Chondrocyte (in vitro differentiated cells): Measurements from ENCODE around the gene MOB3C. TPM values are rescaled to one million over a fixed set of nuclear protein-coding genes. Genes with fewer than 3 reads are reported as not detected.

Source experiments
- DNase-seq: peaks from one replicate; pipeline ENCODE4 v3.0.0; 2021; ENCODE audit warnings: mixed read lengths, low spot score
- H3K27ac Mint-ChIP-seq: one replicate; pipeline ENCODE4 v1.8.0; 2021; ENCODE audit warnings: mild to moderate bottlenecking, moderate library complexity, mixed read lengths; ENCODE audit not compliant: unreplicated experiment
- H3K27me3 Mint-ChIP-seq: 2 replicates; pipeline ENCODE4 v1.8.0; 2021; ENCODE audit warnings: low read depth, mixed read lengths
- H3K36me3 Mint-ChIP-seq: 2 replicates; pipeline ENCODE4 v1.8.0; 2021; ENCODE audit warnings: low read depth, mixed read lengths
- H3K4me1 Mint-ChIP-seq: 2 replicates; pipeline ENCODE4 v1.8.0; 2021; ENCODE audit warnings: low read depth, mild to moderate bottlenecking, mixed read lengths
- H3K4me3 Mint-ChIP-seq: one replicate; pipeline ENCODE4 v1.8.0; 2021; ENCODE audit warnings: mild to moderate bottlenecking, moderate library complexity, mixed read lengths; ENCODE audit not compliant: unreplicated experiment
- H3K9me3 Mint-ChIP-seq: 2 replicates; pipeline ENCODE4 v1.8.0; 2021; ENCODE audit warnings: low read depth, mixed read lengths
- CTCF ChIP-seq: fragments of 200-600 bp; sonication (generic); IDR thresholded peaks from 2 replicates; pipeline ENCODE4 v1.5.0; 2021; ENCODE audit warnings: antibody characterized with exemption, mild to moderate bottlenecking, moderate library complexity
- total RNA-seq: library from RNA; stranded (reverse); gene quantifications from 3 replicates; pipeline ENCODE4 v1.2.1, GENCODE V29; 2021

Gene MOB3C
- total RNA-seq, 1 donor from 2014 or later, result 6.2 TPM

- TF ChIP-seq CTCF, result no peak
- Mint-ChIP-seq H3K27ac (no peak overlapping the region), H3K4me3 (no peak overlapping the region), H3K4me1 (no peaks in the 10 kb centered on the region), H3K9me3 (no peaks in the 10 kb centered on the region), H3K27me3 (no peaks in the 10 kb centered on the region), H3K36me3 (peaks cover 15% of the 10 kb centered on the region)
- DNase-seq, result no peak
Measured at GRCh38 chr1:46558966-46559365, 57.6 kb downstream of the MOB3C start.

- TF ChIP-seq CTCF, result no peak
- Mint-ChIP-seq H3K27me3 (no peaks in the 10 kb centered on the region), H3K27ac (no peak overlapping the region), H3K4me1 (no peaks in the 10 kb centered on the region), H3K4me3 (no peak overlapping the region), H3K9me3 (no peaks in the 10 kb centered on the region), H3K36me3 (peaks cover 15% of the 10 kb centered on the region)
- no peak for DNase-seq
Measured at GRCh38 chr1:46558141-46558963, 58.3 kb downstream of the MOB3C start.

Other genes starting within 250 kb of the MOB3C start
- 7.0 to 15.0 TPM (median 14.1 TPM) in 3 replicates for gene FAAH, start 222.5 kb downstream of the MOB3C start, total RNA-seq
- gene DMBX1, start 127.0 kb downstream of the MOB3C start, total RNA-seq, result not detected in 3 replicates
- gene KNCN, start 65.2 kb downstream of the MOB3C start, total RNA-seq, result not detected in 3 replicates
- gene MKNK1, start 12.5 kb downstream of the MOB3C start, total RNA-seq, result 24.5 to 25.8 TPM (median 25.1 TPM) in 3 replicates
- 22.9 to 33.2 TPM (median 27.7 TPM) in 3 replicates for gene ATPAF1, start 51.6 kb upstream of the MOB3C start, total RNA-seq
- not detected in 3 replicates for gene TEX38, start 55.0 kb upstream of the MOB3C start, total RNA-seq
- 49.0 to 69.5 TPM (median 52.2 TPM) in 3 replicates for gene EFCAB14, start 102.3 kb upstream of the MOB3C start, total RNA-seq
- gene CYP4B1, start 182.2 kb upstream of the MOB3C start, total RNA-seq, result not detected in 3 replicates